Neuron (in vitro differentiated cells): Measurements from ENCODE around the gene STK32C.

Source experiments
- H2AFZ ChIP-seq: one replicate; pipeline ENCODE4 v1.6.1; 2013; ENCODE audit warnings: low read depth, mild to moderate bottlenecking, inconsistent platforms, low read length, moderate library complexity
- H3K27me3 ChIP-seq: one replicate; pipeline ENCODE4 v1.6.1; 2013; ENCODE audit warnings: low read length; ENCODE audit not compliant: insufficient read depth
- H3K36me3 ChIP-seq: one replicate; pipeline ENCODE4 v1.6.1; 2013; ENCODE audit warnings: low read length; ENCODE audit not compliant: insufficient read depth
- H3K4me1 ChIP-seq: one replicate; pipeline ENCODE4 v1.6.1; 2013; ENCODE audit warnings: low read length; ENCODE audit not compliant: insufficient read depth
- H3K4me3 ChIP-seq: 2 replicates; pipeline ENCODE4 v1.5.1; 2013; ENCODE audit warnings: mild to moderate bottlenecking, low read length, moderate library complexity
- H3K9me3 ChIP-seq: one replicate; pipeline ENCODE4 v1.6.1; 2013; ENCODE audit warnings: low read length

The STK32C gene

DNA sequence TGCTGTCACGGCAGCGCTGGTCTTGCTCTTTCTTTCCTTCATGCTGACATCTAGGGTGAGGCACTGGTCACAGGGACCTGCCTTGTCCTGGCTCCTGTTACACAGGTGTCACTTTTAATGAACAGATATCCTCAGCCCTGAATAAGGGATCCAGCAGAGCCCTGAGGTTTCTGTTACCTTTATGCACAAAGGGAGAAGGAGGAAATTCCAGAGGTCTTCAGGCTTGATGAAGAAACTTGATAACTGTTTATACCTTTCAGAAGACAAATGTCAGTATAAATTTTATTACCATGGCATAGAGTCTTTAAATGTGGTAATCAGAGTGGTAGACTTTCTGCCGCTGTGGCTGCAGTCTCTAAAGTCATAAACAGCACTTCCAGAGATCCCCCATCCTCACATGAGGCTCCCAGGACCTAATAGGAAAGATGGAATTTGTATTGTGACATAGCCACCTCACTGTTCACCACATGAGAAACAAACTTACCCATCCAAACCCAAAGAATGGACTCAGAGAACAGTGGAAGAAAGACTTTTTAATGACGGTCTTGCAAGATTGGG is 27.0 kb upstream of the STK32C start:
- Histone ChIP-seq H3K9me3 (no peaks in the 10 kb centered on the region), H3K4me1 (peaks cover 29% of the 10 kb centered on the region), H3K27me3 (no peaks in the 10 kb centered on the region), H2AFZ (no peak overlapping the region), H3K36me3 (peaks cover 10% of the 10 kb centered on the region), H3K4me3 (no peak overlapping the region)

DNA sequence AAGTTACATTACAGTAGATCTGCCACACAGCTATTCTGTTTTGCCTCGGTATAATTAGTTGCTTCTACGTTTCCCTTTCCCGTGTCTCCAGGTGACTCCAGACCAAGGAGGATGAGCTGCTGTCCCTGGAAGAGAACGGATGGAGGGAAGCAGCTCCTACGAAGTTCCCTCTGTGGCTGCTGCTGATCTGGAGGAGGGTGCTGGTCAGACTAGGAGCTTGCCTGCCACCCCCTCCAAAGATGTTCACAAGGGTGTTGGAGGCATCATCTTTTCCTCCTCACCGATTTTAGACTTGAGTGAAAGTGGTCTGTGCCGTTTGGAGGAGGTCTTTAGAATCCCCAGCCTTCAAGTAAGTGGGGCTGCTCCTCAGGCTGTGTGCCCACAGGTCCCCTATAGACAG is 25.6 kb upstream of the STK32C start:
- Histone ChIP-seq H3K4me1 (peaks cover 31% of the 10 kb centered on the region), H3K36me3 (peaks cover 2% of the 10 kb centered on the region), H3K27me3 (no peaks in the 10 kb centered on the region), H3K9me3 (no peaks in the 10 kb centered on the region), H2AFZ (no peak overlapping the region), H3K4me3 (no peak overlapping the region)

DNA sequence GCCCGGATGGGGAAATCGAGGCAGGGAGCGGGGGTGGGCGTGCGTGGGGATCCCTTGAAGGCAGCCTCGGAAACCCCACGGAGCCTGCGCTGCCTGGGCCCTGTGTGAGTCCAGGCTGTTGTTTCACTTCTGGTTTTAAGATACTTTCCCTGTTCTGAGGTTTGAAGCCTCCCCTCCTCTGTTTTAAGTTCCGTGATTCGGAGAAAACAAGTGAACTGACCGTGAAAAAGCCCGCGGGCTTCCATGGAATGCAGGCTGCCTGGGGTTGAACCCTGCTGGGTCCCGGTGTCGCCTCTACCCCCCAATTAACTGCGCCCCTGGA is 24.6 kb upstream of the STK32C start:
- Histone ChIP-seq H3K27me3 (no peaks in the 10 kb centered on the region), H3K4me1 (peaks cover 26% of the 10 kb centered on the region), H2AFZ (peak overlapping the region; percentile 51), H3K36me3 (no peaks in the 10 kb centered on the region), H3K9me3 (peaks cover under 1% of the 10 kb centered on the region), H3K4me3 (peak overlapping the region; percentile 67)

DNA sequence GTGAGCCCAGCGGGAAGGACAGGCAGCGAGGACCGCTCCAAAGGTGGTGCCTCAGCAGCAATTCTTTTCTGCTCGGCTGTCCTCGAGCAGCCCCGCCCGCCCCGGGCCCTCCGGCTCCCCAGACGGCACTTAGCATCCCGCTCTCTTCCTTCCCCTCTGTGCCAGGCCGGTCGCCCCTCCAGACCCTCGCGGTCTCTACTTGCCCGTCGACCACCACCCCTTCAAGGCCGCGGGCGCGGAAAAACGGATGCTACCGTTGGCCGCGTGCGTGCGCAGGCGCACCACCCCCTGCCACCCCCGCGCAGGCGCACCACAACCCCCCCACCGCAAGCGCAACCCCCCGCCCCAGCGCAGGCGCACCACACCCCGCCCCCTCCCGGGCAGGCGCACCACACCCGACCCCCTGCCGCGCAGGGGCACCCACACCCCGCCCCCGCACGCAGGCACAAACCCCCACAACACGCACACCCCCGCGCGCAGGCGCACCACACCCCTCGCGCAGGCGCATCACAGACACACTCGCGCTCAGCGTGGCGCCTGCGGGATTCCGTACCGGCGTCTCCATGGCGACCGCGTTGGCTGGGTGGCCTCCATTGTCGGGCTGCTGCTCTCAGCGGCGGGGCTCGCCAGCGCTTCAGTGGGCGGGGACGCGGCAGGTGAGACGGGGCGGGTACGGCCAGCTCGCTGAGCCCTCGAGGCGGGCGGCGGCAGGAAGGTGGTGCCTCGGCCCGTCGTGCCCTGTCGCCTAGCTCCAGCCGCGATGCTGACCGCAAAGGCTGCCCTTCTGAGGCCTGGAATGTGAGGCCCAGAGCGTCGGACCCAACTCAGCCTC is 24.1 kb upstream of the STK32C start, which contains the start of gene LRRC27:
LRRC27 (plus strand) TSS at position 593 of the 832 bp plus-strand sequence. CDS start 1,332 bp downstream, outside the sequence.
- H3K4me3 ChIP-seq = peak within 1 kb of the TSS; percentile 67
- peaks cover 1% of the 10 kb centered on the region for H3K9me3 ChIP-seq
- H3K27me3 ChIP-seq = no peaks in the 10 kb centered on the region
- peak within 1 kb of the TSS; percentile 51 for H2AFZ ChIP-seq
- no peaks in the 10 kb centered on the region for H3K36me3 ChIP-seq
- peaks cover 23% of the 10 kb centered on the region for H3K4me1 ChIP-seq

DNA sequence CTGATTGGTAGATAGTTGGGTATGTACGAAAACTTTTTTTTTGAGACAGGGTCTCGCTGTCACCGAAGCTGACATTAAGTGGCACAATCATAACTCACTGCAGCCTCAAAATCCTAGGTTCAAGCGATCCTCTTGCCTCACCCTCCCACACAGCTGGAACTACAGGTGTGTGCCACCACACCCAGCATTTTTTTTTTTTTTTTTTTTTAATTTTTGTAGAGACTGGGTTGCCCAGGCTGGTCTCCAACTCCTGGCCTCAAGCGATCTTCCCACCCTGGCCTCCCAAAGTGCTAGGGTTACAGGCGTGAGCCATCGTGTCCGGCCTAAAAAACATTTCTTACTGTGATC is 22.7 kb upstream of the STK32C start:
- Histone ChIP-seq H3K36me3 (peaks cover 3% of the 10 kb centered on the region), H3K9me3 (peaks cover 1% of the 10 kb centered on the region), H3K4me1 (peaks cover 18% of the 10 kb centered on the region), H2AFZ (no peak overlapping the region), H3K27me3 (no peaks in the 10 kb centered on the region), H3K4me3 (peak overlapping the region; percentile 67)

DNA sequence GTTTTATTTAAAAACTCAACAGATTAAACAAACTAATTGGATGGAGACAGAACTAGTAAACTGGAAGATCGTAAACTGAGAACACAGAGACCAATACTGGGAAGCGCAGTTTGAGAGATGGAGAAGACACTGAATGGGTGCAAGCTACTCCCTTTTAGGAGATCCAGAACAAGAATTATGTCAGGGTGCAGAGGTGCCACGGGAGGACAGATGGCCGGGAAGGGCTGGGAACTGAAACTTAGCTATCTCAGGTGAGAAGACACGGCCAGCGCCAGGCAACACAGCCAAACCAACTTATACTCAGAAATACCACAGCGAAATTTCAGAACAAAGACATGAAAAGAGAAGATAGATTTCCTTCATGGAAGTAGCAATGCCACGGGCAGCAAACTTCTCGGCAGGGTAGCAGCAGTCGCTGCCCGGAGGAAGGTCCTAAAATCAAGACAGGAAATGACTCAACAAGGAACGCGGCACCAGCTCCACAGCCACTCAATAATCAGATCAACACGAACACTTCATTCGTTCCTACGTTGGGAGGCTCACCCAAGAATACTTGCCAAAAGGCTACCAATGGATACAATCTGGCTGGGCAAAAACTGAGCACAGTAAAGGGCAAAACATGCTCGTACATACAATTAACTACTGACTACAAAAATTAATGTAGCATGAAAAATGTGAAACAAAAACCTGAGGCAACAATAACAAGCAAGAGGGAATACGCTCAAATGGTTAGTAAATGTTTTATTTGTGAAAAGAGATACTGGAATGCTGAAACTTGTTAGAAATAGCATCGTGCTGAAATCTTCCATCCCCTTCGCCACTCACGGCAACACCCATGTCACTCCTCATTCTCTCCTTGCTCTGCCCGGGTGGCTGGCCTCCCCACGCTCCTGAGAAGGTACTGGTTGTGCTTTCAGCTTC is 22.1 kb upstream of the STK32C start:
- H2AFZ ChIP-seq = no peak overlapping the region

DNA sequence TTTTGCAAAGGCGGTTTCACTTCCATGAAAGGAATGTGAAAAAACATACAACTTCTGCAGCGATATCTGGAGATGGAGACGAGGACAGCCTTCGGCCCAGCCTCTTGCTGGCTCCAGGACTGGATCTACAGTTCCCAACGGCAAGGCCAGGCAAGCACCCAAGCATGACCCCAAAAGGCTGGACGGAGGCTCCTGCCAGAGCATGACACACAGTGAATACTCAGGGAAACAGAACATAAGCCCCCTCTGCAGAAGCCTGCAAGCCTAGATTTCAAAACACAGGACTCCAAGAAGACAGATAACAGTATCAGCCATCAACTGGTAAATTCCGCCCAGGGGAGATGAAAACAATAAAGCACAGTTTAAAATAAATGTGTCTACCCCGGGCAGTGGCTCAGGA is 21.0 kb upstream of the STK32C start:
- peaks cover 9% of the 10 kb centered on the region for H3K36me3 ChIP-seq
- no peak overlapping the region for H2AFZ ChIP-seq
- no peaks in the 10 kb centered on the region for H3K27me3 ChIP-seq
- peaks cover 1% of the 10 kb centered on the region for H3K9me3 ChIP-seq
- H3K4me3 ChIP-seq = no peak overlapping the region
- peaks cover 18% of the 10 kb centered on the region for H3K4me1 ChIP-seq

More for the DNA sequence above, 22.1 kb upstream of the STK32C start:
- Histone ChIP-seq H3K27me3 (no peaks in the 10 kb centered on the region), H3K9me3 (peaks cover 1% of the 10 kb centered on the region), H3K4me1 (peaks cover 18% of the 10 kb centered on the region), H3K36me3 (peaks cover 3% of the 10 kb centered on the region), H3K4me3 (peak overlapping the region; percentile 10)

DNA sequence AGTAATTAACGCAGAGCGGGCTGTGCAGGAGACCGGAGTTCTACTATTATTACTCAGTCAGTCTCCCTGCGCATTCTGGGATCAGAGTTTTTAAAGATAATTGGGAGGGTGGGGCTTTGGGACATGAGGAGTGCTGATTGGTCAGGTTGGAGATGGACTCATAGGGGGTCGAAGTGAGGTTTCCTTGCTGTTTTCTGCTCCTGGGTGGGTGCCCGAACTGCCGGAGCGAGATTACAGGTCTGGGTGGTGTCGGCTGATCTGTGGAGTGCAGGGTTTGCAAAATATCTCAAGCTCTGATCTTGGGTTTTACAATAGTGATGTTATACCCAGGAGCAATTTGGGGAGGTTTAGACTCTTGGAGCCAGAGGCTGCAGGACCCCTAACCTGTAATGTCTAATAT is 20.4 kb upstream of the STK32C start:
- Histone ChIP-seq H3K36me3 (peaks cover 9% of the 10 kb centered on the region), H3K9me3 (peaks cover 1% of the 10 kb centered on the region), H2AFZ (no peak overlapping the region), H3K27me3 (no peaks in the 10 kb centered on the region), H3K4me1 (peaks cover 18% of the 10 kb centered on the region), H3K4me3 (no peak overlapping the region)

DNA sequence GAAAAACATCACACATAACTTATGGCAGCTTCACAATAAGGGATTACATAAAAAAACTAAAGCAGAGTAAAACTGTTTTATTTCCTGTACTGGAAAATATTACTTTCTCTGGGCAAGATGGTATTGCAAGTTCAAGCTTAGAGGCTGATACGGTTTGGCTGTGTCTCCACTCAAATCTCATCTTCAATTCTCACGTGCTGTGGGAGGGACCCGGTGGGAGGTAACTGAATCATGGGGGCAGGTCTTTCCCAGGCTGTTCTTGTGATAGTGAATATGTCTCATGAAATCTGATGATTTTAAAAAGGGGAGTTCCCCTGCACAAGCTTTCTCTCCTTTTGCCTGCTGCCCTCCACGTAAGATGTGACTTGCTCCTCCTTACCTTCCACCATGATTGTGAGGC is 19.2 kb upstream of the STK32C start:
- Histone ChIP-seq H2AFZ (no peak overlapping the region), H3K4me1 (peaks cover 13% of the 10 kb centered on the region), H3K4me3 (no peak overlapping the region), H3K27me3 (no peaks in the 10 kb centered on the region), H3K9me3 (peaks cover 1% of the 10 kb centered on the region), H3K36me3 (peaks cover 9% of the 10 kb centered on the region)

DNA sequence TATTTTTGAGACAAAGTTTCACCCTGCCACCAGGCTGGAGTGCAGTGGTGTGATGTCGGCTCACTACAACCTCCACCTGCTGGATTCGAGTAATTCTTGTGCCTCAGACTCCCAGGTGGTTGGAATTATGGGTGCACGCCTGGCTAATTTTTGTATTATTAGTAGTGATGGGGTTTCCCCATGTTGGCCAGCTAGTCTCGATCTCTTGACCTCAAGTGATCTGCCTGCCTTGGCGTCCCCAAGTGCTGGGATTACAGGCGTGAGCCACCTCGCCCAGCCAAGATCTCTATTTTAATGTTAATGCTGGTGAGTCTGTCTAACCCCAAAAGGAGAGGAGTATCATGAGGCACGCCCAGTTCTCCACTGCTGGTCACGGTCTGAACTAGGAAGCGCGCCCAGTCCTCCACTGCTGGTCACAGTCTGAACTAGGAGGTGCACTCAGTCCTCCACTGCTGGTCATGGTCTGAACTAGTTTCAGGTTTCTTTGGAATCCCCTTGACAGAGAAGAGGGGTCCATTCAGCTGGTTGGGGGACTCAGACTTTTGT is 18.7 kb upstream of the STK32C start:
- peaks cover 1% of the 10 kb centered on the region for H3K9me3 ChIP-seq
- peaks cover 9% of the 10 kb centered on the region for H3K36me3 ChIP-seq

DNA sequence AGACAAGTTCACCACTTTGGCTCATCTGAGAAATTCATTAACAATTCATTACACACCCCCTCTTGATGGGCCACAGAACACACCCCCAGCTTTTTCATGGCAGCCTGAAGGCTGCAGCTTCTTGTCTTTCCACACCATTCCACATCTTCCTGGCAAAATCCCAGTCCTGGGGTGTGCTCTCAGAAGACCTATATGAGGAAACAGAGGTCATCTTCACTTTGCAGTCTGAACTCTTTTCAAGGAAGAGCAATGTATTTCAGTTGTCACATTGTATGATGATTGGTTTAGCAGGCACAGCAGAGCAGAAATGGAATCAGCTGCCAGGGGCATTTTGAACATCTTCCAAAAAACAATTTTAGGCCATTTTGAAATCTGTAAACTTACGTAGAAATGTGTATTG is 16.4 kb upstream of the STK32C start:
- Histone ChIP-seq H3K27me3 (no peaks in the 10 kb centered on the region), H3K4me1 (no peaks in the 10 kb centered on the region), H2AFZ (no peak overlapping the region), H3K9me3 (peaks cover 1% of the 10 kb centered on the region), H3K4me3 (no peak overlapping the region), H3K36me3 (peaks cover 9% of the 10 kb centered on the region)

More for the DNA sequence above, 18.7 kb upstream of the STK32C start:
- no peak overlapping the region for H3K4me3 ChIP-seq
- no peak overlapping the region for H2AFZ ChIP-seq
- H3K27me3 ChIP-seq = no peaks in the 10 kb centered on the region
- H3K4me1 ChIP-seq = peaks cover 13% of the 10 kb centered on the region

DNA sequence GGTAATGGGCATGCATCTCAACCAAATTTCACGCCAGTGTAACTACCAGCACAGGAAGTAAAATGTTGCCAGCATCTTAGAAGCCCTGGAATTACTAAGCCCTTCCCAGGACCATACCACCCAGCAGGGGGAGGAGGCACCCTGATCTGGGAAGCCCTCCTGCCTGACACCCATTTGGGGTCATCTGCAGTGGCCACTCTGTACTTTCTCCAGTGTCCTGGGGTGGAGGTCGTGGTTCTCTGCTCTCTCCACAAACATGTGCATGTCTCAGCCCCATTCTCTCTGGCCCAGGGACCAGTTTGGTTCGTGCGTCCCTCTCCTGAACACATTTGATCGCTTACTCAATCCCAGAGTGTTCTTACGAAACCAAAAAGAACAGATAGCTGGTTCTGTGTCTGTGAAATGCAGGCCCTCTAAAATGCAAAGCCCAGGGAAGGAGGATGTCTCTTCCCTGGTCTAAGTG is 14.9 kb upstream of the STK32C start:
- H3K36me3 ChIP-seq = peaks cover 9% of the 10 kb centered on the region
- H2AFZ ChIP-seq = no peak overlapping the region
- H3K27me3 ChIP-seq = no peaks in the 10 kb centered on the region
- H3K4me3 ChIP-seq = no peak overlapping the region
- peaks cover 1% of the 10 kb centered on the region for H3K9me3 ChIP-seq
- no peaks in the 10 kb centered on the region for H3K4me1 ChIP-seq

DNA sequence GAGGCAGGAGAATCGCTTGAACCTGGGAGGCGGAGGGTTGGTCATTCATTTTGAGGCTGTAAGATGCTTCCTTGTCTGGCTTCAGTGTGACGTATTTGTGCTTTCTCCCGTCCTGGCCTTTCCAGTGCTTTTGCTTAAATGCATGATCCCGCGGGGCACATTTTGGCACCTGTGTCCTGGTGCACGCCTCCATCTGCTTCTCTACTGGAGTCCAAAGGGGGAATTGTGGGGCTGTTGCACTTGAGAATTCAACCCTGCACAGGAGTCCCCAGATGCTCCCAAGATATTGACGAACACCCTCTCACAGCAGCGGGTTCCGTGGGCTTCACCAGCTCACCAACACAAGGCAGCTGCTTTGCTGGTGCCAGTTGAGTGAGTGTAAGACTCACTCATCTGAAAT is 14.0 kb upstream of the STK32C start:
- no peaks in the 10 kb centered on the region for H3K4me1 ChIP-seq

More for the DNA sequence above, 14.0 kb upstream of the STK32C start:
- Histone ChIP-seq H3K9me3 (no peaks in the 10 kb centered on the region), H2AFZ (no peak overlapping the region), H3K27me3 (no peaks in the 10 kb centered on the region), H3K36me3 (peaks cover 9% of the 10 kb centered on the region), H3K4me3 (no peak overlapping the region)
